GM23248 (cell line): Measurements from ENCODE around the gene SERP2. TPM values are rescaled to one million over a fixed set of nuclear protein-coding genes. Genes with fewer than 3 reads are reported as not detected.

Experiments
- DNase-seq: peaks from one replicate; pipeline ENCODE4 v3.0.0-alpha.2; 2015
- H2AFZ ChIP-seq: fragments of 200-600 bp; sonication (generic); 2 replicates; pipeline ENCODE4 v1.6.1; 2016; ENCODE audit warnings: antibody characterized with exemption
- H3F3A ChIP-seq: fragments of 200-600 bp; sonication (generic); 2 replicates; pipeline ENCODE4 v1.6.1; 2016; ENCODE audit warnings: mild to moderate bottlenecking, antibody characterized with exemption, mixed run types; ENCODE audit not compliant: insufficient read depth
- H3K27ac ChIP-seq: fragments of 200-600 bp; sonication (generic); 2 replicates; pipeline ENCODE4 v1.5.1; 2016; ENCODE audit warnings: mild to moderate bottlenecking
- H3K27me3 ChIP-seq: fragments of 200-600 bp; sonication (generic); replicated peaks from 2 replicates; pipeline ENCODE4 v1.6.1; 2016; ENCODE audit warnings: mild to moderate bottlenecking; ENCODE audit not compliant: insufficient read depth
- H3K36me3 ChIP-seq: fragments of 200-600 bp; sonication (generic); 2 replicates; pipeline ENCODE4 v1.6.1; 2016; ENCODE audit warnings: low read depth, mild to moderate bottlenecking
- H3K4me1 ChIP-seq: fragments of 200-600 bp; sonication (generic); 2 replicates; pipeline ENCODE4 v1.6.1; 2016; ENCODE audit warnings: mild to moderate bottlenecking; ENCODE audit not compliant: insufficient read depth
- H3K4me2 ChIP-seq: fragments of 200-600 bp; sonication (generic); one replicate; pipeline ENCODE4 v1.6.1; 2016; ENCODE audit warnings: mild to moderate bottlenecking; ENCODE audit not compliant: unreplicated experiment
- H3K4me3 ChIP-seq: fragments of 200-600 bp; sonication (generic); 2 replicates; pipeline ENCODE4 v1.5.1; 2016; ENCODE audit warnings: mild to moderate bottlenecking
- H3K79me2 ChIP-seq: fragments of 200-600 bp; sonication (generic); 2 replicates; pipeline ENCODE4 v1.6.1; 2016; ENCODE audit warnings: mild to moderate bottlenecking; ENCODE audit not compliant: insufficient read depth
- H3K9ac ChIP-seq: fragments of 200-600 bp; sonication (generic); 2 replicates; pipeline ENCODE4 v1.6.1; 2016; ENCODE audit warnings: mild to moderate bottlenecking
- H3K9me2 ChIP-seq: fragments of 200-600 bp; sonication (generic); 2 replicates; pipeline ENCODE4 v1.6.1; 2016; ENCODE audit warnings: mixed run types, mild to moderate bottlenecking, moderate library complexity; ENCODE audit not compliant: insufficient read depth
- H3K9me3 ChIP-seq: fragments of 200-600 bp; sonication (generic); one replicate; pipeline ENCODE4 v1.6.1; 2017; ENCODE audit warnings: low read depth
- H4K20me1 ChIP-seq: fragments of 200-600 bp; sonication (generic); 2 replicates; pipeline ENCODE4 v1.6.0; 2016; ENCODE audit not compliant: insufficient read depth
- EZH2 ChIP-seq: fragments of 200-600 bp; sonication (generic); IDR thresholded peaks from 2 replicates; pipeline ENCODE4 v1.6.1; 2018; ENCODE audit warnings: antibody characterized with exemption, mild to moderate bottlenecking; ENCODE audit not compliant: insufficient read depth, poor library complexity, severe bottlenecking
- EZH2phosphoT487 ChIP-seq: fragments of 200-600 bp; sonication (generic); IDR thresholded peaks from 2 replicates; pipeline ENCODE4 v1.6.1; 2018; ENCODE audit warnings: antibody characterized with exemption, moderate library complexity, mild to moderate bottlenecking, low read depth; ENCODE audit not compliant: insufficient read depth
- WGBS, 2 experiments: methylation state at CpG; one replicate each; pipeline ENCODE4 v1.1.6; 2015 to 2017; ENCODE audit warnings: low lambda C conversion rate in 2 of 2, low coverage in 1 of 2; ENCODE audit errors: missing lambda C conversion rate in 2 of 2; 5-methylcytosine and 5-hydroxymethylcytosine counted together
- in situ Hi-C: fragments of 300-500 bp; cut with MboI; formaldehyde crosslinking; loops from 2 replicates; pipeline ENCODE4 v1.15.0; 2020
- polyA plus RNA-seq: library from polyadenylated mRNA; unstranded; fragments of >200 nt; fragmentation: Nextera tagmentation; extraction: Ambion mirVana; gene quantifications from 2 replicates; pipeline ENCODE4 v1.2.1, GENCODE V29; 2016
- total RNA-seq: library from RNA; depleted of rRNA; stranded (reverse); fragments of >200 nt; shearing (Covaris generic); gene quantifications from 2 replicates; pipeline ENCODE4 v1.2.3, GENCODE V29; 2014

Gene SERP2
- total and polyA plus RNA-seq, 2 experiments from 2014 or later: 2.8 to 3.2 TPM

DNA sequence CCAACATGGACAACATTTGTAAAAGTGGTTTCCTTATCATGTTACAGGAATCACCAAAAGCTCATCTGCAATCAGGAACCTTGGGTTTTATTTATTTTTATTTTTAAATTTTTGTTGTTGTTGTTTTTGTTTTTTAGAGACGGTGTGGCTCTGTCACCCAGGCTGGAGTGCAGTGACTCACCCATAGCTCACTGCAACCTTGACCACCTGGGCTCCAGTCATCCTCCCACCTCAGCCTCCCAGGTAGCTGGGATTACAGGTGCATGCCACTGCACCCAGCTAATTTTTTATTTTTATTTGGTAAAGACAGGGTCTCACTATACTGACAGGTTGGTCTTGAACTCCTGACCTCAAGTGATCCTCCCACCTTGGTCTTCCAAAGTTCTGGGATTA, 13.6 kb upstream of the SERP2 start:
- Histone ChIP-seq H4K20me1 (no peaks in the 10 kb centered on the region), H3K36me3 (no peaks in the 10 kb centered on the region), H3K9ac (no peak overlapping the region), H3F3A (peaks cover 15% of the 10 kb centered on the region), H3K9me3 (no peaks in the 10 kb centered on the region), H3K4me2 (no peak overlapping the region), H3K27ac (no peak overlapping the region), H2AFZ (no peak overlapping the region), H3K4me1 (peaks cover 15% of the 10 kb centered on the region), H3K9me2 (no peaks in the 10 kb centered on the region), H3K4me3 (no peak overlapping the region), H3K79me2 (no peaks in the 10 kb centered on the region), H3K27me3 (no peaks in the 10 kb centered on the region)
- 53 to 85% methylated on average over 1 of the region's 1 CpG for WGBS, 2 experiments
- TF ChIP-seq EZH2phosphoT487 (no peak), EZH2 (no peak)
- in situ Hi-C loops: no loop called here
- no peak for DNase-seq

DNA sequence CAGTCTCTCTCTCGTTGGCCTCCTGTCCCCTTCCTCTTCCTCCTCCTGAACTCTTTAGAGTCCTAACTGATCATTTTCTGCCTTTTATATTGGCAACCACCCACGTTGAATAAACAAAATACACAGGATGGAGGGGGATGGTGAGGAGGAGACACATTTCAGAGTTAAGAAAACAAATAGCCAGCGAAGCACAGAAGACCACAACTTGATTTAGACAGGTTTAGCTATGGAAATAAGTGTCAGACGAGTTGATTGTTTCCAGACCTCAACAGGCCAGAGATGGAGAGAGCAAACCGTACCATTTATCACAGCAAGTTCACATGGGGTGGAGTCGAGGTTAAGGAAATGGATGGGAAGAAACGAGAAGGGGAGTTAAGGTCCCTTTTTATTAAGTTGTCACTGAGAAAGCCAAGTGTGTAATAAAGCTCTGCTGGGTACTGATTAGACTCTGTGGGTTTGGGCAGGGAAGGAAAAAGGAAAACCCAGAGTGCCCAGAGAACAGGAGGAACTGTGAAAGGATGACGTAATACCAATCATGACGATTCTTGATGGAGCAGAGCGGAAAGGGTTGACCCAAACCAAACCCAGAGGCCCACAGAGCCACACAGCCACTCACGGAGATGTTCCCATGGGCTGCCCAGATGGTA, 11.1 kb upstream of the SERP2 start:
- Histone ChIP-seq H3K9me3 (no peaks in the 10 kb centered on the region), H3F3A (peaks cover 22% of the 10 kb centered on the region), H3K27ac (no peak overlapping the region), H3K4me3 (no peak overlapping the region), H3K9ac (no peak overlapping the region), H3K4me1 (peaks cover 20% of the 10 kb centered on the region), H3K36me3 (no peaks in the 10 kb centered on the region), H3K9me2 (no peaks in the 10 kb centered on the region), H4K20me1 (no peaks in the 10 kb centered on the region), H3K27me3 (no peaks in the 10 kb centered on the region; the same call in 1 of the 2 replicates), H3K79me2 (no peaks in the 10 kb centered on the region), H2AFZ (no peak overlapping the region), H3K4me2 (no peak overlapping the region)
- no peak for DNase-seq
- TF ChIP-seq EZH2 (no peak), EZH2phosphoT487 (no peak)
- WGBS, 2 experiments: 89% methylated on average over 11 of the region's 11 CpGs
- in situ Hi-C loops: no loop called here

DNA sequence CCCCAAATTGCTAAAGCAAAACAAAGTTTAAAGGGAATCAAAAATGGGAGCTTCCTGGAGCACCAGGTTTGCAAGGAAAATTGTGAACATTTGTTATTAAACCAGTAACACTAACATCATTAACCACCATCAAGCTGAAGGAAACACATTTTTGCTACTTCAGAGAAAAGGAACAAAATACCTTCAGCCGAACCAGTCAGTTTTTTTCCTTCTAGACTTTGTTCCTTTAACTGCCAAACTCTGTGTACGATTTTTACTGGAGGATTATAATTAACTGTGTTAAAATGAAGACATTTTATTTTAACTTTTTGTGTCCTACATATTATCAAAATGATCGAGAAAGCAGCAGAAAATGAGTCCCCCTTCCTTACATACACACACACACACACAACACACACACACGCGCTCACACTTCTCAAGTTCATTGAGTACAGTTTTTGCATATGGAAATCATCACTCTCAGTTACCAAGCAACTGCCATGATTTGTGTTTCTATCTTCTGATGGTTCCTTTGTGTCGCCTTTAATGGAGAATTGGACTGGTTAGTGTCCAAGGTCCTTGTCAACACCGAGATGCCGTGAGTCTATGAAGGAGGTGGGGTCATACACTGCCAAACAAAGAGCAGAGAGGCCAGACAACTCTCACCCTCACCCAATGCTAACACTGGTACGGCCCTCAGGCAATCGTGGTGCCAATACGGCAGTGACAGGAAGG, 9.8 kb upstream of the SERP2 start:
- no peaks in the 10 kb centered on the region for H3K79me2 ChIP-seq
- H4K20me1 ChIP-seq: no peaks in the 10 kb centered on the region
- H3K36me3 ChIP-seq: no peaks in the 10 kb centered on the region
- peak overlapping the region; percentile 27 for H3K4me2 ChIP-seq
- no peak overlapping the region for H3K27ac ChIP-seq
- TF ChIP-seq EZH2 (no peak), EZH2phosphoT487 (no peak)
- H3K4me3 ChIP-seq: no peak overlapping the region
- in situ Hi-C loops: no loop called here
- H3F3A ChIP-seq: peaks cover 22% of the 10 kb centered on the region
- H3K9me3 ChIP-seq: no peaks in the 10 kb centered on the region
- no peaks in the 10 kb centered on the region for H3K9me2 ChIP-seq
- no peak overlapping the region for H3K9ac ChIP-seq
- H3K27me3 ChIP-seq: no peaks in the 10 kb centered on the region; the same call in 1 of the 2 replicates
- 48 to 56% methylated on average over 11 of the region's 11 CpGs for WGBS, 2 experiments
- no peak overlapping the region for H2AFZ ChIP-seq
- peaks cover 25% of the 10 kb centered on the region for H3K4me1 ChIP-seq
- no peak for DNase-seq

GRCh38 chr13:44364345-44365000, 9.2 kb upstream of the SERP2 start:
- Histone ChIP-seq H3F3A (peaks cover 22% of the 10 kb centered on the region), H3K9ac (no peak overlapping the region), H3K9me3 (no peaks in the 10 kb centered on the region), H4K20me1 (no peaks in the 10 kb centered on the region), H3K4me3 (no peak overlapping the region), H3K36me3 (no peaks in the 10 kb centered on the region), H3K27me3 (no peaks in the 10 kb centered on the region; the same call in 1 of the 2 replicates), H3K27ac (0 out of 2 replicates have a peak overlapping the region, but pooled peaks have one; percentile 13), H3K4me1 (peaks cover 25% of the 10 kb centered on the region), H3K9me2 (no peaks in the 10 kb centered on the region), H3K79me2 (no peaks in the 10 kb centered on the region), H3K4me2 (peak overlapping the region; percentile 27), H2AFZ (no peak overlapping the region)
- peak; percentile 54 for DNase-seq
- in situ Hi-C loops: no loop called here
- WGBS, 2 experiments: 67 to 73% methylated on average over 6 of the region's 6 CpGs
- no peak for TF ChIP-seq EZH2
- no peak for TF ChIP-seq EZH2phosphoT487
